Spleen (tissue), 7 donors: ENCODE data around the gene KDM4B.

ENCODE experiments used
- CTCF ChIP-seq, 11 experiments: fragments of 200-600 bp in 7 of 11; fragments of 450-650 bp in 4 of 11; sonication (generic) in 4 of 11; IDR thresholded peaks in 8 of 11; conservative IDR thresholded peaks in 3 of 11; 1 replicate in 7 of 11; 2 replicates in 4 of 11; pipeline versions ENCODE4 v1.4.0 to v1.8.0; 2016 to 2021; ENCODE audit warnings: antibody characterized with exemption in 11 of 11, inconsistent platforms in 4 of 11, mild to moderate bottlenecking in 1 of 11
- POLR2A ChIP-seq, 3 donors: fragments of 450-650 bp; IDR thresholded peaks; one replicate each; pipeline ENCODE4 v1.5.1; 2017; ENCODE audit warnings: antibody characterized with exemption in 3 of 3, mild to moderate bottlenecking in 1 of 3
- donor health status: DM: no; HTN: no; CAD: no; lungs with moderate emphysema.
- donor health status: DM: no; HTN: no; CAD: no.
- donor health status: DM: no; HTN: no; CAD: no.

GRCh38 chr19:5017235-5017634, 48.3 kb downstream of the KDM4B start:
- TF ChIP-seq CTCF (IDR thresholded peaks at IDR 0.05 in 8 of 11, conservative IDR thresholded peaks at IDR 0.05 in 3 of 11), result no peak
- no peak for TF ChIP-seq POLR2A (IDR thresholded peaks at IDR 0.05)
